Endothelial cell of umbilical vein (primary cell): ENCODE measurements around the gene NOLC1. TPM values are rescaled to one million over a fixed set of nuclear protein-coding genes. Genes with fewer than 3 reads are reported as not detected.
A peak's percentile ranks its signal among the peaks of the same experiment; 100 is the strongest.

Experiments used
- BruUV-seq: library from RNA; stranded (reverse); fragments of 400-500 nt; replicated peaks from 2 replicates; lab custom pipeline; 2021; lab: Mats Ljungman, UMichigan
- CTCF ChIA-PET: fragments of 300-600, 350-600 bp; sonication (Branson Sonifier 250); formaldehyde crosslinking; loops from one replicate; lab custom pipeline; 2021; ENCODE audit warnings: antibody characterized with exemption, inconsistent platforms; lab: Charles Lee
- POLR2A ChIA-PET: fragments of 300-600, 350-600 bp; sonication (Branson Sonifier 250); formaldehyde crosslinking; loops from one replicate; lab custom pipeline; 2021; ENCODE audit warnings: antibody characterized with exemption, inconsistent platforms; lab: Charles Lee
- DNase-seq: peaks from one replicate; pipeline ENCODE4 v3.0.0-alpha.2; 2011; ENCODE audit warnings: low read depth, low spot score
- FAIRE-seq: peaks from 2 replicates; lab custom pipeline; 2011; peaks lifted over from hg19 to GRCh38; lab: Jason Lieb, UNC
- H2AFZ ChIP-seq: 2 replicates; pipeline ENCODE4 v1.6.0; 2012; ENCODE audit warnings: low read depth, low read length, control low read depth, inconsistent platforms
- H3K27ac ChIP-seq: 2 replicates; pipeline ENCODE4 v1.5.1; 2011; ENCODE audit warnings: low read depth, mild to moderate bottlenecking, control low read depth, low read length, moderate library complexity; ENCODE audit not compliant: insufficient read depth
- H3K27me3 ChIP-seq, 2 experiments: 2 replicates each; pipeline versions ENCODE4 v1.6.0 to v1.6.1; 2011; ENCODE audit warnings: low read length in 2 of 2, mixed read lengths in 1 of 2; ENCODE audit not compliant: control insufficient read depth in 2 of 2, insufficient read depth in 2 of 2
- H3K36me3 ChIP-seq, 2 experiments: 2 replicates in 1 of 2; 3 replicates in 1 of 2; pipeline ENCODE4 v1.5.1; 2011; ENCODE audit warnings: low read length in 2 of 2, mild to moderate bottlenecking in 1 of 2, moderate library complexity in 1 of 2; ENCODE audit not compliant: control insufficient read depth in 2 of 2, insufficient read depth in 2 of 2; ENCODE audit errors: extremely low read depth in 1 of 2
- H3K4me1 ChIP-seq: 3 replicates; pipeline ENCODE4 v1.5.1; 2011; ENCODE audit warnings: mild to moderate bottlenecking, low read length; ENCODE audit not compliant: control insufficient read depth, insufficient read depth; ENCODE audit errors: extremely low read depth
- H3K4me2 ChIP-seq: 2 replicates; pipeline ENCODE4 v1.6.1; 2011; ENCODE audit warnings: low read length, control low read depth, mixed read lengths; ENCODE audit not compliant: insufficient read depth
- H3K4me3 ChIP-seq, 3 experiments: fragments of 200-600 bp in 1 of 3; sonication (generic), shearing (Covaris generic) in 1 of 3; replicated peaks in 1 of 3; 2 replicates each; pipeline ENCODE4 v1.5.1; 2011 to 2016; ENCODE audit warnings: control low read depth in 3 of 3, low read length in 3 of 3, mild to moderate bottlenecking in 2 of 3, inconsistent platforms in 1 of 3, low read depth in 1 of 3, moderate library complexity in 1 of 3; ENCODE audit not compliant: insufficient read depth in 1 of 3
- H3K79me2 ChIP-seq: 2 replicates; pipeline ENCODE4 v1.6.0; 2012; ENCODE audit warnings: low read length, inconsistent platforms; ENCODE audit not compliant: control insufficient read depth, insufficient read depth
- H3K9ac ChIP-seq: replicated peaks from 2 replicates; pipeline ENCODE3; 2011; ENCODE audit warnings: low read length, control low read depth; ENCODE audit not compliant: insufficient read depth; ENCODE audit errors: extremely low read depth
- H3K9me1 ChIP-seq: replicated peaks from 3 replicates; pipeline ENCODE4 v1.6.0; 2011; ENCODE audit warnings: mild to moderate bottlenecking, low read length; ENCODE audit not compliant: control insufficient read depth, insufficient read depth; ENCODE audit errors: extremely low read depth
- H3K9me3 ChIP-seq: replicated peaks from 2 replicates; pipeline ENCODE4 v1.5.1; 2012; ENCODE audit warnings: low read length, inconsistent platforms; ENCODE audit not compliant: control insufficient read depth, insufficient read depth
- H4K20me1 ChIP-seq: replicated peaks from 2 replicates; pipeline ENCODE3; 2011; ENCODE audit warnings: mild to moderate bottlenecking, low read length; ENCODE audit not compliant: control insufficient read depth, insufficient read depth; ENCODE audit errors: extremely low read depth
- CTCF ChIP-seq, 2 donors: IDR thresholded peaks; 1 replicate in 1 of 2; 2 replicates in 1 of 2; pipeline ENCODE4 v1.5.1; 2011; ENCODE audit warnings: low read length in 2 of 2, mild to moderate bottlenecking in 2 of 2, moderate library complexity in 2 of 2, control low read depth in 1 of 2, inconsistent platforms in 1 of 2, low read depth in 1 of 2; ENCODE audit not compliant: insufficient read depth in 1 of 2; ENCODE audit errors: extremely low read depth in 1 of 2
- FOS ChIP-seq: IDR thresholded peaks from 2 replicates; pipeline ENCODE4 v1.6.1; 2011; ENCODE audit warnings: mild to moderate bottlenecking, low read length, moderate library complexity, borderline replicate concordance; ENCODE audit not compliant: insufficient read depth
- GATA2 ChIP-seq: IDR thresholded peaks from 2 replicates; pipeline ENCODE4 v1.7.0; 2011; ENCODE audit warnings: low read depth, mild to moderate bottlenecking, moderate library complexity, mixed read lengths, low read length; ENCODE audit not compliant: insufficient read length, insufficient read depth
- JUN ChIP-seq: IDR thresholded peaks from 2 replicates; pipeline ENCODE4 v1.6.1; 2011; ENCODE audit warnings: borderline replicate concordance, low read depth; ENCODE audit not compliant: insufficient read length, insufficient read depth
- MAX ChIP-seq: IDR thresholded peaks from 2 replicates; pipeline ENCODE4 v1.6.1; 2011; ENCODE audit not compliant: insufficient read depth, insufficient read length
- MYC ChIP-seq: IDR thresholded peaks from one replicate; pipeline ENCODE4 v1.6.1; 2011; ENCODE audit warnings: mild to moderate bottlenecking, low read depth, low read length
- POLR2A ChIP-seq: IDR thresholded peaks from 2 replicates; pipeline ENCODE4 v1.6.1; 2012; ENCODE audit warnings: low read depth, mild to moderate bottlenecking, control low read depth, low read length
- POLR2AphosphoS5 ChIP-seq: IDR thresholded peaks from 2 replicates; pipeline ENCODE4 v1.6.1; 2012; ENCODE audit warnings: low read depth, mild to moderate bottlenecking, control low read depth, low read length, moderate library complexity; ENCODE audit not compliant: insufficient read depth
- dilution Hi-C: fragments of 300-500 bp; cut with MboI; formaldehyde crosslinking; loops from one replicate; pipeline ENCODE4 v1.15.0; 2019; ENCODE audit warnings: low sequenced_read_pairs; ENCODE audit not compliant: extremely low pct_ligation_motif_present
- intact Hi-C: fragments of 100-400 bp; cut with micrococcal nuclease; formaldehyde crosslinking; loops from one replicate; pipeline ENCODE4 v1.10.0; 2022
- polyA plus RNA-seq, 4 experiments: library from polyadenylated mRNA; depleted of rRNA in 3 of 4; stranded (reverse) in 3 of 4; unstranded in 1 of 4; fragments of >200 nt; gene quantifications; 2 replicates each; pipeline versions ENCODE4 v1.2.1 to v1.2.3, GENCODE V29; 2011 to 2012; ENCODE audit warnings: missing spikeins in 1 of 4
- total RNA-seq: library from RNA; stranded (reverse); gene quantifications from 2 replicates; pipeline ENCODE4 v1.2.3, GENCODE V29; 2021

Gene NOLC1
- total and polyA plus RNA-seq, 2 donors (not counting 3 experiments of a cell fraction or from before 2014, with no cell fraction given), result 32.1 to 73.1 TPM

- FAIRE-seq (peak; percentile 58), DNase-seq (peak; percentile 81)
- BruUV-seq, result no TSS peak
- Histone ChIP-seq H3K9ac (peak overlapping the region; percentile 13), H3K27me3 (no peaks in the 10 kb centered on the region), H3K4me1 (peaks cover 62% of the 10 kb centered on the region), H3K4me3 (no peak overlapping the region), H3K27ac (peak overlapping the region; percentile 15), H3K9me3 (no peaks in the 10 kb centered on the region), H2AFZ (no peak overlapping the region), H3K4me2 (peak overlapping the region; percentile 16), H3K79me2 (peaks cover 50% of the 10 kb centered on the region), H3K36me3 (no peaks in the 10 kb centered on the region), H3K9me1 (no peaks in the 10 kb centered on the region), H4K20me1 (no peaks in the 10 kb centered on the region)
- POLR2A ChIA-PET, result no interaction called here
- TF ChIP-seq MYC (no peak), GATA2 (no peak), JUN (no peak), POLR2A (peak; percentile 22), MAX (peak; percentile 12), CTCF (IDR thresholded peaks at IDR 0.05; ENCODE audit: extremely low read depth in 1 of 2, insufficient read depth in 1 of 2, low read depth in 1 of 2, low read length in 2 of 2) (peak in 1 of 2 donors; percentile 24), POLR2AphosphoS5 (peak; percentile 24), FOS (no peak)
- intact Hi-C loops, result loop anchor here (5.0 kb wide), 1 partner anchor 35 kb away; the partner anchor contains the start of gene NOLC1
- CTCF ChIA-PET, result interaction anchor here (1.1 to 1.2 kb wide), 2 partner anchors 15 to 44 kb away, joined by 3 to 6 read pairs; partner anchors contain the start of gene PPRC1
- dilution Hi-C loops, result no loop called here
These were observed 34.6 kb upstream of the NOLC1 start for GRCh38 chr10:102117391-102118159.
